Myocyte (in vitro differentiated cells): ENCODE results near the gene TIE1. TPM values are rescaled to one million over a fixed set of nuclear protein-coding genes. Genes with fewer than 3 reads are reported as not detected.

Experiments
- DNase-seq: peaks from one replicate; pipeline ENCODE4 v3.0.0-alpha.2; 2012; ENCODE audit warnings: low read depth
- polyA plus RNA-seq: library from polyadenylated mRNA; unstranded; fragments of >200 nt; gene quantifications from one replicate; pipeline ENCODE4 v1.2.1, GENCODE V29; 2012; ENCODE audit warnings: missing spikeins
- total RNA-seq: library from RNA; depleted of rRNA; stranded (reverse); fragments of >200 nt; gene quantifications from 2 replicates; pipeline ENCODE4 v1.2.3, GENCODE V29; 2014

TIE1 gene
- total RNA-seq = 0.11 TPM in 1 of 2 replicates, not detected in the other
- 0.23 TPM for polyA plus RNA-seq

DNA sequence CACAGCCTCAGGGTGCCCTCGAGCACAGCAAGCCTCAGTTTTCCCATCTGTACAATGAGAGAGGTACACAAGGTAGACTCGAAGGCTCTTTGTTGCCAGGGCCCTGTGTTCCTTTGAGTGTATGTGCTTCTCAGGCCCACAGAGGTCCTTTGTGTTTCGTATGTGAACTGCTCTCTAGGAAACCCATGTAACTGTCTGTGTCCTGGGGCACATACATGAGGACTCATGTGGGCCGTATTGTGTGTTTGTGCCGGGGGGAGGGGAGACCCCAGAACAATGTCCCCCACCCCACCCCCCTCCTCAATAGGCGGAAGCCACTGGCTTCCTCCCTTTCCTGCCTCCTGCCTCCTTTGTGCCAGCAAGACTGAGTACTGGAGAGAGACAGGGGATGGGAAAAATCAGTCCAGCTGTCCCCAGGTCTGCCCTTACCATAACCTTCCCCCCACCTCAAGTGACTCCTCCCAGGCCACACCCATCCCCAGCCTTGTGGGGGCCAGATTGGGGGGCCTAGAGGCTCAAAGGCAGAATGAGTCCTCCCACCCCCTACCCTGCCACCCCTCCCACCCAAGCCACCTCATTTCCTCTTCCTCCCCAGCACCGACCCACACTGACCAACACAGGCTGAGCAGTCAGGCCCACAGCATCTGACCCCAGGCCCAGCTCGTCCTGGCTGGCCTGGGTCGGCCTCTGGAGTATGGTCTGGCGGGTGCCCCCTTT is at the start of gene TIE1:
TSS of gene TIE1 (plus strand) at position 605 of the 717 bp plus-strand sequence. CDS start at position 695, 90 bp downstream.
- DNase-seq = no peak

DNA sequence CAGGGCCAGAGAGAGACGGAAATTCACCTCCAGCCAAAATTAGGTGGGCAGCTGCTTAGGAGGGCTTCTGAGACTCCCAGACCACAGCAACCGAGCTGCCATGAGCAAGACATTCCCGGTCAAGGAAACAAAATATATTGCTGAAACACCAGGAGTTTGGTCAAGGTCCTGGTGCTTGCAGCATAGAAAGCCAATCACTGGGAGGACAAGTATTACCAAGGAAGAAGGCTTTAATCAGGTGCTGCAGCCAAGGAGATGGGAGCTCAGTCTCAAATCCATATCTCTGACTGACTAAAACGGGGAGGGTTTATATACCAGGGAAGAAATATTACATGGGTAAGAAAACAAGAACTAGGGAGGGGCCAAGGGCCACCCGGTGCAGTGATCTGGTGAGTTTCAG is 49.8 kb upstream of the TIE1 start:
- no peak for DNase-seq

DNA sequence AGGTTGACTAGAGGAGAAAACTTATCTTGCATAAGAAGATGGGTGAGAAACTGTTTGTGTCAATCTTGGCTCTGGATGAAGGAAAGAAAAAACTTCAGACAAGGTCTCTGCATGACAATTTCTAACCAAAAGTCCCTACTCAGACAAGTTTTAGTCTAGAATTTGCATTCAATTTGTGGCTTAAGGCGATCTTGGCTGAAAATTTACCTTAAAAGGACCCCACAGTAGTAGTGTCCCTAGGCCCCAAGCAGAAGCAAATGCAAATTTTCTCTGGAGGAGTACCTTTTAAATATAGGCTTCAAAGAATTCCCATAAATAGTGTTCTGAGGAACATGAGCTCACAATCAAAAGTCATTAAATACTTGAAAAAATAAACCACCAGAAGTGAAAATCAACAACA is 48.6 kb upstream of the TIE1 start:
- DNase-seq = no peak

DNA sequence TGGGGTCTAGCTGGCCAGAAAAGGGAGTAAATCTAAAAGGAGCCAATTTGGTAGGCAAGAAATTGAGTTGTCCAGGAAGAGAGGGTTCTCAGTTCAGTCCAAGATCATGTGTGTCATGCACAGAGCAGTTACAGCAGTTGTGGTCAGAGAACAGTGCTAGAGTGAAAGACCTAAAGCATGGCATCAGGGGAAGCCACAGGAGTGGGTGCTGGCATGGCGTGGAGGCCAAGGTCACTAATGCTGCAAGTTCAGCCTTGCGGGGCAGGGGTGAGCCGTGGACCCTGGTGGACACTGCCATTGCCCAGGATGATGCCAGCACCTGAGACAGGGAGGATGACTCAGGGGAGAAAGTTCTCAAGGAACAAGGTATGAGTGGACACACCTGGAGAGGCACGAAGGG is 47.6 kb upstream of the TIE1 start:
- no peak for DNase-seq

DNA sequence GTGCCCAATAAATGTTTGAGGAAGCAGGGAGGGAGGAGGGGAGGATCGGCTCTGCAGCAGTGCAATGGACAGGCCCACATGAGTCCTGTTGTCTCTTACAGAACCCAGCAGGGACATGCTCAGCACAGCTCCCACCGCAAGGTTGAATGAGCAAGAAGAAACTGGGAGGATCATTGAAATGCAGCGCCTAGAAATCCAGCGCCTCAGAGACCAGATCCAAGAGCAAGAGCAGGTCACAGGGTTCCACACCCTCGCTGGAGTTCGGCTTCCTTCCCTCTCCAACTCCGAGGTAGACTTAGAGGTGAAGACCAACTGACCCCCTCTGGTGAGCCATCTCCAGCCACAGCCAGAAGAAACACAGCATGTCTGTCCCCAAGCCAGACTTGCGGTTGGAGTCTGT is 46.9 kb upstream of the TIE1 start:
- no peak for DNase-seq

DNA sequence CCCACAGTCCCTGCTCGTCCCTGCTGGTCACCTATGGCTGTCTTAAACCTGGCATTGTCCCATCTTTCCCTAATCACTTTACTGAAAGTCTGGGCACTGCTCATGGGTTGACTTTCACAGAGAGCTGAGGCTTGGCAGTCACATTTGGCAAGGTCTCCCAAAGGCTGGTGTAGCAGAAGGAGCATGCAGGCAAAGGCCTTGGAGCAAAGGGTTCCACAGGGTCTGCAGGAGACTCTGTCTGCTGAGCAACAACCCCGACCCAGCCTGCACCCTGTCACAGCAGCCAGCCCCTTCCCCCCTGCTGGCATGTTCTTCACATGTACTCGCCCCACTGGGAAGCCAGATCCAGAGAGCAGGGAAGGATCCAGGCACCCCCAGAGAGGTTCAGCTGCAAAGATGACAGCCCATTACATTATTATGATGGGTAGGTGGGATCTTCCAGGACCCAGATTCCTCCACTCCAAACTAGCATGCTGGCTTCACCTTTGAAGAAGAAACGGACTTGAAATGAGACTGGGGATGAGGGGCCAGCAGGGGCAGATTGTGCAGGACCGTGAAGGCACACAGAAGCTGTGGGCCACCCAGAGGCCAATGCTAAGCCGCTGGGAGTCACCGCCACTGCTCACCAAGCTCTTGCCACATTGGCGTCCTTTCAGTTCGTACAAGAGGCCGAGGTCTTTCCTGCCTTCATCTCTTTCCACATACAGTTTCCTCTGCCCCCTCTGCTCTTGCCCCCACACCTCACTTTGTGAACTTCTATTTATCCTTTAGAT is 45.2 kb upstream of the TIE1 start:
- DNase-seq = no peak

DNA sequence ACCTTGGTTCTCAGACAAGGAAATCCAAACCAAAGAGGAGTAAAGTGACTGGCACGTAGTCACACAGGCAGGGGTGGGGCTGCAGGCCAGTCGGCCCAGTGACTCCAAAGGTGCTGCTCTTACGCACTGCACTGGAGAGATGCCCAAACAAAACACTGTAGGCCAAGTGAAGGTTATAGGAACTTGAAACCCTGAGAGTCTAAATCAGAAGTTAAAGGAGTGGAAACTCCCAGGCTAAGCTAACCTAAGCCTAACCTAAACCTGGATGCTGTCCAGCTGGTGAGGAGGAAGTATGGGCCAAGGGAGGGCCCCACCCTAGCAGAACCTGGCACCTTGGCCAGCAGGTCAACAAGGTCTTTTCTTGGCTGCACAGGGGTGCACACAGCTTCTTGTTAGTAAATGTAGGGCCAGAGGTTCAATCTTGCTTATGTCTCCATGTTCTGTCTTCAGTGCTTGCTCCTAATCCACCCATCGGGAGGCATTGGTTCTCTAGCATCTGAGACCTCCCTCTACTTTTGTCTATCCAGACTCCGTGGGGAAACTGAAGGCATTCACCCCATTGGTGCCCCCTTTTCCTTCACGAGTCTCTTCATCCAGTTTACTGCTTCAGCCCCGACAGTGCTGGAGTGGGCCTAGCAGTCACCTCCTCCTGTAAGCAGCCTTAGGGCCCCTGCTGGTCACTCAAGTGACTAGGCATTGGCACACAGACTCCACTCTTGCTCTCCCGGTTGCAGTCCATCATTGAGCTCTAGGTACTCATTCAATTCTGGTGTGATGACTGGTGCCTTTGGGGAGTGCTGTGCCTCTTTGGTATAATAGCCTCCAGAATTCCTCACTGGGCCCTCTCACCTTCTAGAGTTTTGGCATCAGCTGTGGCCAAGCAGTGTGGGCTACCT is 43.9 kb upstream of the TIE1 start:
- no peak for DNase-seq

DNA sequence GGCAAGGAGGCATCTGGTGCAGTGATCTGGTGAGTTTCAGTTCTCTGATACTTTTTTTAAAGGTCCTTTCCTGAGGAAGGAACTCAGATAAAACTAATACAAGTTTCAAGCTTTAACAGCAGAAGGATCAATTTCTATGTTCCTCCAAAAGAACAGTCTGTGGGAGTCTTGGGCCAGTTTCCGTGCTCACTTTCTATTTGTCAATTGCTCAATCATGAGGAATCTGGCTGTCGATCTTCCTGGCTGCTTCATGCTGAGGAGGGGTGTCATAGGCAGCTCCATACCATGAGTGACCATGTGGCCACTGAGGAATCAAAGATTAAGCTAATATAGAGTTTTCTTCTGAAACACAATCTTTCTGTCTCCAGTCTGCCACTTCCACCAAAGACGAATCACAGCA is 42.4 kb upstream of the TIE1 start:
- DNase-seq = no peak

DNA sequence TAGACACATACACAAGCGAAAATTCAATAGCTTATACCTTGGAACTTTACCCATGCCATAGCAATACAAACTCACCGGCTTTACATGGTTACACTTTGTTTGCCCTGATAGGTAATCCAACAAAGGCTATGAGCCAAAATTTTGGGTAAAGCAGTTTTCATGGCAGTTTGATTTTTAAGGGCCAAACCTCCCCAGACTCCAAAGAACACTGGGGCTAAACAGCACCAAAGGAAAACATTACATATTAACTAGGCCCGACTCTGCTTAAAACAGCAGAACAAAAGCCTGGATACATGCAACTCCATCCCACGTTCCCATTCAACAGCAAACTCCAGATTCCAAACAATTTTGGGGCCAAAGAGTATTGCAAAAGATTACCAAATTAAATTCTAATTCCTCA is 35.4 kb upstream of the TIE1 start:
- no peak for DNase-seq

DNA sequence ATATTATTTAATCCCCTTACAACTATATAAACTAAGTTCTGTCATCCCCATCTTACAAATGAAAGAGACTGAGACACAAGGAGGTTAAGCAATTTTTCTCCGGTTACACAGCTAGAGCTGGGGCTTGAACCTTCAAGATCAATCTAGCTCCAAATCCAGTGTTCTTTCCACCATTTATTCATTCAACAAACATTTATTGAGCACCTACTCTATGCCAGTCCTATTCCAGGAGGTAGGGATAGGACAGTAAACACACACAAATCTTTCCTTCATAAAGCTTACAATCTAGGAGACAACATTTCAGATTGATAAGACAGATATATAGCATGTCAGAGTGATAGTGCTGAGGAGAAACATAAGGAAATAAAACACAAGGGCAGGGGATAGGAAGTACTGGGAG is 33.9 kb upstream of the TIE1 start:
- DNase-seq = no peak

DNA sequence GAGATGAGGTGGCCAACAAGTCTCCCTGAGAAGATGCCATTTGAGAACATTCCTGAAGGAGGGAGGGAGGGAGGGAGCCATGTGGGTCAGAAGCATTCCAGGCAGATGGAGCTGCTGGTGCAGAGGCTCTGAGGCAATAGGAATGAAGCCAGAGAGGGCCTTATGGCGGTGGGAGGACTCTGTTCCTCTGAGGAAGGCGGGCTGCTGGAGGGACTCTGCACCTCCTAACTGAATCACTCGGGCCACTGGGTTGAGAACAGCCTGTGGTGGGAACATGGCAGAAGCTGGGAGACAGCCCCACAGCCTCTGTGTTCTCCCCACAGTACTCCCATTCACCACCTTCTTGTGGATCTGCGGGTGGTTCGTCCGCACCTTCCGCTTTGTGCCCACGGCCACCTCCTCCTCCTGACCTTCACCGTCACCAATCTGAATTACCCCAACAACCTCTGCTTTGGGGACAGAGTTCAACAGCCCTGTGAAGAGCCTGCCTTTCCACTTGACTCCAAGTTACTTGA is 33.4 kb upstream of the TIE1 start:
- peak; percentile 28 for DNase-seq

DNA sequence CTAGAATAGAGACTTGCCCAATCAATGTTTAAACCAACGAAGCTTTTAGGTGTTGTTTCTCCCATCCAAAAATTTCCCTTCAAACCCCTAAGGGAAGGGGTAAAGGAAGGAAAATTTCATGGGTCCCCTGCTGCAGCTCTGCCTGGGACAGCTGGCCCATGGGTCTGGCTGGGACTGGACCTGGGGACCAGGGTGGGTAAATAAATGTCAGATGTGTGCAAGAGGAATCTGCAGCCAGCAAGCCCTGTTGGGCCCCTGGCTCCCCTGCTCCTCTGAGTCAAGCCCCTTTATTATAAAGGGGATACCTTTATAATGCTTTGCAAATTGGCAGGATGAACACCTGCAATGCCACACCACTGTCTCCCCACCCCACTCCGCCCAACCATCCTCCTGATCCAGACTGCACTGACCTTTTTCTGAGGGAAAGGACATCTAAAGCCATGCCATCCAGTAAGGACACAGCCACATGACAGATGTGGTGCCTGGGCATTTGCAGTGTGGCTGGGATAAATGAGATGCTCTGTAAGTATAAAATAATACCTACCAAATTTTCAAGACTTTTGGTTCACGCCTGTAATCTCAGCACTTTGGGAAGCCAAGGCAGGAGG is 32.9 kb upstream of the TIE1 start:
- no peak for DNase-seq

DNA sequence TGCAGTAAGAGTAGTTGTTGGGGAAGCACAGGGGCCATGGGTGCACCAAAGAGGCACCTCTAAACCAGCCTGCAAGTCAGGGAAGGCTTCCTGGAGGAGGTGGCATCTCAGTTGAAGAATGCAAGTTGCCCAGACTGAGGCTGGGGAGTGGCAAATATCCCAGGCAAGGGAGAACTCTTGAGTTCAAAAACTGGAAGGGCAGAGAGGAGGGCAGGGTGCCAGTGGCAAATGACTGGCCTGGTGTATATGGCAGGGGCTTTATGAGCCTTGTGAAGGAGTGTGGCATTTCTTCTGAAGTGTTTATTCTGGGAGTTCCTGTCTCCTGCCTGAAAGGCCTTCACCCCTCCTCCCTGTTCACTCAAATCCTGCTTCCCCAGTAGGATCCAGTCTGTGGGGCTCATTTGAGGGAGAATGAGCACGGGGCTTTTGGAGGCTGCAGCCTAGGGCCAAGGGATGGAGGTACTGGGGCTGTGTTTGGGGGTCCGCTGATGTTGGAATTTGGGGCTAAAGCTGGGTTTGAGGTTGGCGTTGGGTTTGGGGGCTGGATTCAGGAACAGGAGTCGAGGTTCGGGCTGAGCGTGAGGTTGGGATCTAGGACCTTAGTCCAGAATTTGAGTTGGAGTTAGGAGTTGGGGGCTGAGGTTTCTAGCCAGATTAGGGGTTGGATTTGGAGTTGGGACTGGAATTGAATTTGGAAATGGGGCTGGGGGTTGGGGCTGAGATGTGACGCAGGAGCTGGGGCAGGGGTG is 31.0 kb upstream of the TIE1 start, which contains the start of gene TMEM125:
TSS of gene TMEM125 (plus strand) at position 357 of the 749 bp plus-strand sequence. CDS start 2,740 bp downstream, outside the sequence.
- DNase-seq = no peak

DNA sequence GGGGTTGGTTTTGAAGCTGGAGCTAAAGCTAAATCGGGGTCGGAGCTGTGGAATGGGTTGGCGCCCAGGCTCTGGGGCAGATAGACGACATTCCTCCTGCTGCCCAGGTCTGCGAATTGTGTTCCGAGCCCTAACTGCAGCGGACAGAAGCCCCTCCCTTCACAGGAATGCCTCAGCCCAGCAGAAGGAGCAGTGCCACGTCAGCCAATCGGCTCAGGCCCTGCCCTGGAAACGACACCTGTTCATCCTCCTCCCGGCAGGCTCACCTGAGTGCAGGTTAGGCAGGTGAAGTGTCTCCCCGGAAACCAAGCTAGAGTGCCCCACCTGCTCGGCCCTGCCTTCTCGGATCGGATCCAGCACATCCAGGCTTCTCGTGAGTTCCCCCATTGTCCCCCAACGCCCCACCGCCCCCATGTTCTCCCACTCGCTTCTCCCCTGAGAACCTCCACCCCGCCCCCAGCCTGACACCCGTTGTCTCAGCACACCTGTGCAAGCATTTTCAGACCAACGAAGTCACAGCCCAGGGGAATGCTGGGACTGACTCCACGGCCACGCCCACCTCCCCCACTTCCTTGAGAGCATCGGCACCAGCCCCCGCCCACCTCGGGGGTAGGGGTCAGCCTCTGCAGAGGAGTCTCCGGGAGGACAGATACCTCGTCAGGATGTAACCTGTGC is 30.2 kb upstream of the TIE1 start:
- no peak for DNase-seq

DNA sequence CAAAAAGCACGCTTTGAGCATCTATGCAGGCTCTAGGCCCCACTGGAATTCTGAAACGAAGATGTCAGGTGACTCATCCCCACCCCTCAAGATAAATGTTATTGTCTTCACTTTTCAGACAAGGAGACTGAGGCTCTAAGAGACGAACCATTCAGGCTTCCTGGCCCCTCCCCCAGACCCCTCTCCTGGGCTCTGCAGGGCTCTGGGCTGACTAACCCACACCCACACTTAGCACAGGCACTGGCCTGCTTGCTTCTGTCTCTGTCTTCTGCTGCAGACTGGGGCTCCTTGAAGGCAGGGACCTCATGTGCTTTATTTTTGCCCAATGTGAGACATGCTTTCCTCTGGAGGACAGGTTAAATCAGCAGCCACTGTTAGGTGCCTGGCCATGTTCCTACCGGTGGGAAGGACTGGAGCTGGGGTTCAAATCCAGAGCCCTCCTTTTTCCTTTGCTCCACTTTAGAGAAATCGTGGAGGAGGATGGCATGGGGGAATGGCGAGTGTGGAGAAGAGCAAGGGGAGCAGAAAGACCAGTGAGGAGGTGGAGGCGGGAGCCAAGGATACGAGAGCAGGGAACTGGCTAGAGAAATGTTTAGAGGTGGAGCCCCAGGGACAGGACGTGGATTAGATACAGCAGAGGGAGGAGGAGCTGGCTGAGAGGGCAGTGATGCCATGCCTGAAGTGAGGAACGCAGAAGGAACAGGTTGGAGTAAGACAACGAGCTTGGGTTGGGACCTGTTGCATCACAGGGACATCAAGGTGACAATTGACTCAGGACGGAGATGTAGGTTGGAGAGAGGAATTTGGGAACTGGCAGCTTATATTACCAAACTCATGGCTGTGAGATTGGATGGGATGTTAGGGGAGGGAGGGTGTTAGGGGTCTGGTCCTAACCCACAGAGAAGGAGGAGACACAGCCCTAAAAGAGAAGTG is 29.3 kb upstream of the TIE1 start:
- no peak for DNase-seq

DNA sequence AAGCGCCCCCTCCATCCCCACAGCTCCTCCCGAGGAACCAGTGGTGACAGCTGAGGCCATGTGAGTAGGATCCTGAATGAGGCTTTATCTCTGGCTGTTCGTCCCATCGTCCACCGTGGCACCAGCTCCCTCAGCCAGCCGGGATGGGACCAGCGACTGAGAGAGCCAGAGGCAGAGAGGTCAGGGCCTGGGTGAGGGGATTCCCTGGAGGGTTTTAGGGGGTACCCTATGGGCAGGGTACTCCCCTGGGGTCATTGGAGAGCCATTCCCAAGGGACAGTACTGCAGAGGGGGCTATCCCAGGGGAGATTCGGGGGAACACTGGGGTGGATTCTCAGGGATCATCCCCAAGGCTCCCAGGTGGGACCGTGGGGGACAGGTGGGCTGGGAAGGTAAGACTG is 28.6 kb upstream of the TIE1 start:
- DNase-seq = no peak

DNA sequence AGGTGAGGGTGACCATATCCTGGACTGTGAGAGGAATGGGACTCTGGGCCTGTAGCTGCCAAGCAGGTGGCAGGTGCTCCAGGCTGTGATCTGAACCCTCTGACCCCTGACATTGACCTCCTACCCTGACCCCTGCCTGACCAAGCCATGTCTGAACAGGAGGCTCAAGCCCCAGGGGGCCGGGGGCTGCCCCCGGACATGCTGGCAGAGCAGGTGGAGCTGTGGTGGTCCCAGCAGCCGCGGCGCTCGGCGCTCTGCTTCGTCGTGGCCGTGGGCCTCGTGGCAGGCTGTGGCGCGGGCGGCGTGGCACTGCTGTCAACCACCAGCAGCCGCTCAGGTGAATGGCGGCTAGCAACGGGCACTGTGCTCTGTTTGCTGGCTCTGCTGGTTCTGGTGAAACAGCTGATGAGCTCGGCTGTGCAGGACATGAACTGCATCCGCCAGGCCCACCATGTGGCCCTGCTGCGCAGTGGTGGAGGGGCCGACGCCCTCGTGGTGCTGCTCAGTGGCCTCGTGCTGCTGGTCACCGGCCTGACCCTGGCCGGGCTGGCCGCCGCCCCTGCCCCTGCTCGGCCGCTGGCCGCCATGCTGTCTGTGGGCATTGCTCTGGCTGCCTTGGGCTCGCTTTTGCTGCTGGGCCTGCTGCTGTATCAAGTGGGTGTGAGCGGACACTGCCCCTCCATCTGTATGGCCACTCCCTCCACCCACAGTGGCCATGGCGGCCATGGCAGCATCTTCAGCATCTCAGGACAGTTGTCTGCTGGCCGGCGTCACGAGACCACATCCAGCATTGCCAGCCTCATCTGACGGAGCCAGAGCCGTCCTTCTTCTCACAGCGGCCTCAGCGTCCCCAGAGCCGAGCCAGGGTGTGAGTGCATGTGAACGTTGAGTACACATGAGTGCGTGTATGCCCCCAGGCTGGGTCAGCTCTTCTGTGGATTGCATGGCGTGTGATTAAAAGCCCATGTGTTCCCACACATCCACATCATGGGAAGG is 27.9 kb upstream of the TIE1 start:
- DNase-seq = no peak
